ENCODE data around the gene PTPRG. TPM values are rescaled to one million over a fixed set of nuclear protein-coding genes. Genes with fewer than 3 reads are reported as not detected.

Gene PTPRG
- total RNA-seq, 1 donor from 2014 or later, result 11.1 TPM

- no peak for TF ChIP-seq CTCF (IDR thresholded peaks at IDR 0.05; ENCODE audit: insufficient read depth, low read length, severe bottlenecking)
- Histone ChIP-seq H3K36me3 (ENCODE audit: control insufficient read depth, insufficient read depth, low read length) (no peaks in the 10 kb centered on the region), H3K27me3 (ENCODE audit: control insufficient read depth, insufficient read depth, low read length) (no peaks in the 10 kb centered on the region), H3K4me3 (ENCODE audit: low read depth, low read length) (no peak overlapping the region)
- no peak for DNase-seq (ENCODE audit: low read depth)
- FAIRE-seq, result no peak
These were observed 529.1 kb downstream of the PTPRG start for GRCh38 chr3:62090519-62090918.

- H3K4me3 ChIP-seq (ENCODE audit: low read depth, low read length), result no peak overlapping the region
- TF ChIP-seq CTCF (IDR thresholded peaks at IDR 0.05; ENCODE audit: insufficient read depth, low read length, severe bottlenecking), result no peak
- FAIRE-seq, result no peak
These were observed 531.7 kb downstream of the PTPRG start for GRCh38 chr3:62093025-62093424.

GRCh38 chr3:62094461-62094860 is 533.1 kb downstream of the PTPRG start:
- H3K36me3 ChIP-seq (ENCODE audit: control insufficient read depth, insufficient read depth, low read length), result no peaks in the 10 kb centered on the region
- H3K4me3 ChIP-seq (ENCODE audit: low read depth, low read length), result no peak overlapping the region
- no peaks in the 10 kb centered on the region for H3K27me3 ChIP-seq (ENCODE audit: control insufficient read depth, insufficient read depth, low read length)
- FAIRE-seq, result no peak
- DNase-seq (ENCODE audit: low read depth), result no peak
- TF ChIP-seq CTCF (IDR thresholded peaks at IDR 0.05; ENCODE audit: insufficient read depth, low read length, severe bottlenecking), result no peak

More at GRCh38 chr3:62093025-62093424, 531.7 kb downstream of the PTPRG start:
- no peaks in the 10 kb centered on the region for H3K36me3 ChIP-seq (ENCODE audit: control insufficient read depth, insufficient read depth, low read length)
- no peak for DNase-seq (ENCODE audit: low read depth)
- no peaks in the 10 kb centered on the region for H3K27me3 ChIP-seq (ENCODE audit: control insufficient read depth, insufficient read depth, low read length)

GRCh38 chr3:62095080-62095479 is 533.7 kb downstream of the PTPRG start:
- Histone ChIP-seq H3K4me3 (ENCODE audit: low read depth, low read length) (no peak overlapping the region), H3K27me3 (ENCODE audit: control insufficient read depth, insufficient read depth, low read length) (no peaks in the 10 kb centered on the region), H3K36me3 (ENCODE audit: control insufficient read depth, insufficient read depth, low read length) (no peaks in the 10 kb centered on the region)
- no peak for DNase-seq (ENCODE audit: low read depth)
- FAIRE-seq, result no peak
- no peak for TF ChIP-seq CTCF (IDR thresholded peaks at IDR 0.05; ENCODE audit: insufficient read depth, low read length, severe bottlenecking)

GRCh38 chr3:62095756-62096155 is 534.4 kb downstream of the PTPRG start:
- no peak for TF ChIP-seq CTCF (IDR thresholded peaks at IDR 0.05; ENCODE audit: insufficient read depth, low read length, severe bottlenecking)
- DNase-seq (ENCODE audit: low read depth), result no peak
- no peak for FAIRE-seq
- Histone ChIP-seq H3K4me3 (ENCODE audit: low read depth, low read length) (no peak overlapping the region), H3K36me3 (ENCODE audit: control insufficient read depth, insufficient read depth, low read length) (no peaks in the 10 kb centered on the region), H3K27me3 (ENCODE audit: control insufficient read depth, insufficient read depth, low read length) (no peaks in the 10 kb centered on the region)

GRCh38 chr3:62096521-62096920 is 535.1 kb downstream of the PTPRG start:
- H3K27me3 ChIP-seq (ENCODE audit: control insufficient read depth, insufficient read depth, low read length), result no peaks in the 10 kb centered on the region
- H3K36me3 ChIP-seq (ENCODE audit: control insufficient read depth, insufficient read depth, low read length), result no peaks in the 10 kb centered on the region
- H3K4me3 ChIP-seq (ENCODE audit: low read depth, low read length), result no peak overlapping the region
- TF ChIP-seq CTCF (IDR thresholded peaks at IDR 0.05; ENCODE audit: insufficient read depth, low read length, severe bottlenecking), result no peak
- DNase-seq (ENCODE audit: low read depth) (no peak), FAIRE-seq (no peak)
